Sigmoid colon (tissue), 7 donors: ENCODE data around the gene ADORA3. TPM values are rescaled to one million over a fixed set of nuclear protein-coding genes. Genes with fewer than 3 reads are reported as not detected.

ENCODE experiments used
- DNase-seq: peaks from one replicate; pipeline ENCODE4 v3.0.0-alpha.2; 2019
- H3K27ac ChIP-seq, 4 donors: fragments of 200-600 bp; sonication (generic); one replicate each; pipeline ENCODE4 v1.5.1; 2016 to 2019; ENCODE audit warnings: mild to moderate bottlenecking in 1 of 4
- H3K27me3 ChIP-seq, 3 donors: fragments of 200-600 bp; sonication (generic); one replicate each; pipeline ENCODE4 v1.5.1; 2019; ENCODE audit warnings: mild to moderate bottlenecking in 1 of 3
- H3K36me3 ChIP-seq, 4 donors: fragments of 200-600 bp; sonication (generic); one replicate each; pipeline ENCODE4 v1.5.1; 2016 to 2019
- H3K4me1 ChIP-seq, 4 donors: fragments of 200-600 bp; sonication (generic); one replicate each; pipeline ENCODE4 v1.5.1; 2017 to 2019
- H3K4me3 ChIP-seq, 4 donors: fragments of 200-600 bp; sonication (generic); one replicate each; pipeline ENCODE4 v1.5.1; 2017 to 2019; ENCODE audit warnings: mild to moderate bottlenecking in 2 of 4, moderate library complexity in 1 of 4
- H3K9me3 ChIP-seq, 4 donors: fragments of 200-600 bp in 3 of 4; sonication (generic) in 3 of 4; one replicate each; pipeline versions ENCODE4 v1.5.1 to v1.6.1; 2013 to 2019
- CTCF ChIP-seq, 4 experiments: fragments of 450-650 bp in 3 of 4; fragments of 200-600 bp in 1 of 4; IDR thresholded peaks; one replicate each; pipeline ENCODE4 v1.5.1; 2016 to 2019; ENCODE audit warnings: antibody characterized with exemption in 4 of 4, mild to moderate bottlenecking in 3 of 4, moderate library complexity in 2 of 4
- EP300 ChIP-seq, 4 donors: sonication (generic); formaldehyde crosslinking; IDR thresholded peaks; one replicate each; pipeline ENCODE4 v1.6.1; 2017; ENCODE audit warnings: antibody characterized with exemption in 4 of 4
- POLR2A ChIP-seq, 2 donors: fragments of 450-650 bp; IDR thresholded peaks; one replicate each; pipeline ENCODE4 v1.6.1; 2016; ENCODE audit warnings: antibody characterized with exemption in 2 of 2, mild to moderate bottlenecking in 2 of 2, moderate library complexity in 2 of 2
- POLR2AphosphoS5 ChIP-seq, 4 donors: sonication (generic); formaldehyde crosslinking; IDR thresholded peaks; one replicate each; pipeline ENCODE4 v1.6.1; 2017; ENCODE audit warnings: antibody characterized with exemption in 4 of 4
- WGBS, 2 donors: extraction: QIAGEN DNeasy Blood & Tissue Kit; methylation state at CpG; one replicate each; pipeline ENCODE4 v1.1.7; 2013; 5-methylcytosine and 5-hydroxymethylcytosine counted together
- intact Hi-C: fragments of 100-400 bp; cut with DNase I; formaldehyde crosslinking; loops from one replicate; pipeline ENCODE4 v1.15.1; 2023
- polyA plus RNA-seq, 3 donors: library from polyadenylated mRNA; stranded (reverse); fragments of 200-250 nt; gene quantifications; one replicate each; pipeline ENCODE4 v1.2.3, GENCODE V29; 2013
- small RNA-seq, 3 donors: library from RNA; depleted of rRNA; stranded (forward); fragments of <200 nt; gene quantifications; one replicate each; pipeline ENCODE3, GENCODE V24; 2016
- total RNA-seq, 4 donors: library from RNA; depleted of rRNA; stranded (reverse); fragments of >200 nt; gene quantifications; one replicate each; pipeline ENCODE4 v1.1.0, GENCODE V29; 2016
- donor health status: healthy with polysubstance abuse.
- donor health status: Bipolar disorder and iron deficiency.
- donor health status: healthy.

ADORA3 gene
- total and polyA plus RNA-seq, 7 donors: 3.0 to 20.6 (median 9.1) TPM

- intact Hi-C loops: no loop called here
- Histone ChIP-seq H3K9me3 (no peaks in the 10 kb centered on the region), H3K4me1 (peaks cover 0 to 70% (median 56%) of the 10 kb centered on the region in 4 donors), H3K27ac (no peak overlapping the region), H3K4me3 (no peak overlapping the region), H3K27me3 (no peaks in the 10 kb centered on the region), H3K36me3 (peaks cover 3 to 44% (median 19%) of the 10 kb centered on the region in 4 donors)
- WGBS, 2 donors: 83 to 93% methylated on average over 3 of the region's 3 CpGs
- DNase-seq: no peak
- TF ChIP-seq CTCF (IDR thresholded peaks at IDR 0.05): no peak
- TF ChIP-seq EP300 (IDR thresholded peaks at IDR 0.05): no peak
- TF ChIP-seq POLR2AphosphoS5 (IDR thresholded peaks at IDR 0.05): no peak
- TF ChIP-seq POLR2A (IDR thresholded peaks at IDR 0.05): no peak
Observed at GRCh38 chr1:111452581-111452980, 50.9 kb downstream of the ADORA3 start.

- no peak for DNase-seq
- Histone ChIP-seq H3K36me3 (peaks cover 0 to 43% (median 8%) of the 10 kb centered on the region in 4 donors), H3K27ac (peak overlapping the region in 3 of 4 donors; percentile 86 to 90 (median 89)), H3K27me3 (no peaks in the 10 kb centered on the region), H3K4me3 (peak overlapping the region; percentile 80 to 95 (median 90)), H3K9me3 (no peaks in the 10 kb centered on the region), H3K4me1 (peaks cover 0 to 68% (median 56%) of the 10 kb centered on the region in 4 donors)
- TF ChIP-seq CTCF (IDR thresholded peaks at IDR 0.05): no peak
- no peak for TF ChIP-seq EP300 (IDR thresholded peaks at IDR 0.05)
- no peak for TF ChIP-seq POLR2A (IDR thresholded peaks at IDR 0.05)
- TF ChIP-seq POLR2AphosphoS5 (IDR thresholded peaks at IDR 0.05): no peak
- WGBS, 2 donors: 32 to 48% methylated on average over 3 of the region's 3 CpGs
- intact Hi-C loops: no loop called here
Observed at GRCh38 chr1:111450185-111450584, 53.2 kb downstream of the ADORA3 start.

DNA sequence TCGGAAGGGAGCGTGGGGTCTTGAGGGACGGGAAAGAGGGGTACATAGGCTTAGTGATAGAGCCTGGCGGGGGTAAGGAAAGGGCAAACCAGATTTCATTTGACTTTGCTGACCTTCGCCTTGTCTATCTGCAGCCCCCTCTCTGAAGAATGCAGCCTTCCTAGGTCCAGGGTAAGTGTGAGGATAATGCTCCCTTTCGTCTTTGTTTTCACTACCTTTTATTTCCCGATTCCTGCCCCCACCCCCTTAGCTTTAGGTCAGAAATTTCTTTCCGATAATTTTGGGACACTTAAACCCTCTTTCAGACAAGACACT is 53.8 kb downstream of the ADORA3 start:
- Histone ChIP-seq H3K27ac (peak overlapping the region; percentile 86 to 90 (median 88)), H3K4me1 (peaks cover 0 to 63% (median 54%) of the 10 kb centered on the region in 4 donors), H3K27me3 (no peaks in the 10 kb centered on the region), H3K4me3 (peak overlapping the region; percentile 80 to 95 (median 90)), H3K9me3 (no peaks in the 10 kb centered on the region), H3K36me3 (peaks cover 0 to 43% (median 8%) of the 10 kb centered on the region in 4 donors)
- TF ChIP-seq POLR2A (IDR thresholded peaks at IDR 0.05) (peak in 1 of 2 donors; percentile 6), CTCF (IDR thresholded peaks at IDR 0.05) (no peak), POLR2AphosphoS5 (IDR thresholded peaks at IDR 0.05) (no peak), EP300 (IDR thresholded peaks at IDR 0.05) (no peak)
- DNase-seq: no peak
- intact Hi-C loops: loop anchor here (5.0 to 10.0 kb wide), 3 partner anchors 307 to 1415 kb away; partner anchors contain the start of genes CEPT1, DRAM2 and STRIP1
- 1% methylated on average over 8 of the region's 8 CpGs for WGBS, 2 donors

Small RNA genes lying within 50 kb of the gene (small RNA-seq; reads per million reads assigned to genes)
- gene RNU6-792P: 0 reads per million in 3 donors

Other genes with a start within 250 kb of the ADORA3 start
- gene CHIA, start 212.8 kb downstream of the ADORA3 start, total RNA-seq: not detected
- gene CHIA, start 212.8 kb downstream of the ADORA3 start, polyA plus RNA-seq: not detected
- gene OVGP1, start 75.9 kb downstream of the ADORA3 start, total RNA-seq: 1 to 10 TPM; 1.4 to 5.5 (median 2.2) TPM
- gene OVGP1, start 75.9 kb downstream of the ADORA3 start, polyA plus RNA-seq: 1 to 10 TPM in 2 of 3 donors, under 1 TPM in 1; 0.69 to 1.9 (median 1.8) TPM
- 10 to 100 TPM; 16.3 to 23.8 (median 20.1) TPM for gene WDR77, start 54.4 kb downstream of the ADORA3 start, total RNA-seq
- gene WDR77, start 54.4 kb downstream of the ADORA3 start, polyA plus RNA-seq: 10 to 100 TPM; 13.8 to 29.5 (median 15.5) TPM
- gene ATP5PB, start 54.2 kb downstream of the ADORA3 start, total RNA-seq: 100 to 1,000 TPM; 157 to 217 (median 196) TPM
- gene ATP5PB, start 54.2 kb downstream of the ADORA3 start, polyA plus RNA-seq: 100 to 1,000 TPM; 515 to 849 (median 620) TPM
- 10 to 100 TPM; 15.7 to 31.0 (median 21.5) TPM for gene C1orf162, start 29.6 kb downstream of the ADORA3 start, total RNA-seq
- 10 to 100 TPM; 22.8 to 27.0 (median 24.3) TPM for gene C1orf162, start 29.6 kb downstream of the ADORA3 start, polyA plus RNA-seq
- gene TMIGD3, start within 50 bp of the ADORA3 start, total RNA-seq: 1 to 10 TPM; 1.9 to 7.5 (median 5.1) TPM
- gene TMIGD3, start within 50 bp of the ADORA3 start, polyA plus RNA-seq: 10 to 100 TPM in 1 of 3 donors, 1 to 10 TPM in 2; 3.4 to 29.8 (median 6.6) TPM
- gene RAP1A, start 116.2 kb upstream of the ADORA3 start, total RNA-seq: 100 to 1,000 TPM; 213 to 381 (median 301) TPM
- gene RAP1A, start 116.2 kb upstream of the ADORA3 start, polyA plus RNA-seq: 100 to 1,000 TPM in 2 of 3 donors, 10 to 100 TPM in 1; 87.5 to 205 (median 178) TPM
- 1 to 10 TPM; 2.8 to 5.4 (median 4.4) TPM for gene INKA2, start 235.8 kb upstream of the ADORA3 start, total RNA-seq
- 1 to 10 TPM; 1.2 to 3.0 (median 2.1) TPM for gene INKA2, start 235.8 kb upstream of the ADORA3 start, polyA plus RNA-seq